Activated CD8-positive, alpha-beta T cell treated with anti-CD3 and anti-CD28 coated beads for 36 hours (primary cell): ENCODE results near the gene RIC1. TPM values are rescaled to one million over a fixed set of nuclear protein-coding genes. Genes with fewer than 3 reads are reported as not detected.
A peak's percentile ranks its signal among the peaks of the same experiment; 100 is the strongest.

Experiments used
- ATAC-seq: fragments of 200-7000 bp; cut with Tn5 transposase; one replicate; pipeline ENCODE4 v1.10.0; 2021; ENCODE audit warnings: mild to moderate bottlenecking, moderate library complexity
- CTCF ChIA-PET: fragments of 350-600 bp; sonication (Branson Sonifier 250); formaldehyde crosslinking; loops from one replicate; lab custom pipeline; 2021; ENCODE audit warnings: antibody characterized with exemption; lab: Charles Lee
- POLR2A ChIA-PET: fragments of 350-600 bp; sonication (Branson Sonifier 250); formaldehyde crosslinking; loops from one replicate; lab custom pipeline; 2021; ENCODE audit warnings: antibody characterized with exemption; lab: Charles Lee
- DNase-seq: peaks from one replicate; pipeline ENCODE4 v3.0.0-alpha.2; 2020
- H3K27ac Mint-ChIP-seq: one replicate; pipeline ENCODE4 v1.8.0; 2021; ENCODE audit warnings: mild to moderate bottlenecking, mixed read lengths
- H3K27me3 Mint-ChIP-seq: one replicate; pipeline ENCODE4 v1.8.0; 2021; ENCODE audit warnings: mixed read lengths
- H3K36me3 Mint-ChIP-seq: one replicate; pipeline ENCODE4 v1.8.0; 2021; ENCODE audit warnings: low read depth, mixed read lengths
- H3K4me1 Mint-ChIP-seq: one replicate; pipeline ENCODE4 v1.8.0; 2021; ENCODE audit warnings: low read depth, mixed read lengths
- H3K4me3 Mint-ChIP-seq: one replicate; pipeline ENCODE4 v1.8.0; 2021; ENCODE audit warnings: mild to moderate bottlenecking, moderate library complexity, mixed read lengths
- H3K9me3 Mint-ChIP-seq: one replicate; pipeline ENCODE4 v1.8.0; 2021; ENCODE audit warnings: mixed read lengths
- CTCF ChIP-seq: fragments of 200-600 bp; IDR thresholded peaks from one replicate; pipeline ENCODE4 v1.8.0; 2022; ENCODE audit warnings: antibody characterized with exemption, mild to moderate bottlenecking
- intact Hi-C: fragments of 100-400 bp; cut with micrococcal nuclease; formaldehyde crosslinking; loops from one replicate; pipeline ENCODE4 v1.10.0; 2022
- total RNA-seq, 2 experiments: library from RNA; stranded (reverse); gene quantifications; one replicate each; pipeline ENCODE4 v1.2.3, GENCODE V29; 2021

Gene RIC1
- total RNA-seq, 2 experiments from 2014 or later, result 14.4 to 14.6 TPM

GRCh38 chr9:5762421-5762820 is 133.5 kb downstream of the RIC1 start:
- H3K36me3 Mint-ChIP-seq, result peaks cover 56% of the 10 kb centered on the region
- no peak for TF ChIP-seq CTCF
- peaks cover 36% of the 10 kb centered on the region for H3K4me1 Mint-ChIP-seq
- H3K4me3 Mint-ChIP-seq, result no peak overlapping the region
- DNase-seq (no peak), ATAC-seq (no peak)
- intact Hi-C loops, result no loop called here
- ChIA-PET CTCF (no interaction called here), POLR2A (no interaction called here)
- H3K27me3 Mint-ChIP-seq, result no peaks in the 10 kb centered on the region
- H3K27ac Mint-ChIP-seq, result no peak overlapping the region
- H3K9me3 Mint-ChIP-seq, result no peaks in the 10 kb centered on the region

GRCh38 chr9:5764130-5764868 is 135.4 kb downstream of the RIC1 start:
- intact Hi-C loops, result no loop called here
- DNase-seq (peak; percentile 36), ATAC-seq (peak; percentile 71)
- peak overlapping the region; percentile 78 for H3K27ac Mint-ChIP-seq
- no peaks in the 10 kb centered on the region for H3K27me3 Mint-ChIP-seq
- CTCF ChIA-PET, result interaction anchor here (1.0 to 1.5 kb wide), 3 partner anchors 16 to 123 kb away, joined by 3 to 5 read pairs (median 4); partner anchors contain the start of gene ERMP1
- no peak for TF ChIP-seq CTCF
- H3K36me3 Mint-ChIP-seq, result peaks cover 66% of the 10 kb centered on the region
- POLR2A ChIA-PET, result interaction anchor here (0.6 to 0.8 kb wide), 2 partner anchors 67 to 77 kb away, joined by 3 to 4 read pairs; no protein-coding TSS in a partner anchor
- peaks cover 45% of the 10 kb centered on the region for H3K4me1 Mint-ChIP-seq
- no peaks in the 10 kb centered on the region for H3K9me3 Mint-ChIP-seq
- no peak overlapping the region for H3K4me3 Mint-ChIP-seq

GRCh38 chr9:5767968-5768932 is 139.3 kb downstream of the RIC1 start:
- intact Hi-C loops, result loop anchor here (5.0 kb wide), 1 partner anchor 141 kb away; the partner anchor contains the start of gene RIC1
- peak overlapping the region; percentile 40 for H3K4me3 Mint-ChIP-seq
- H3K4me1 Mint-ChIP-seq, result peaks cover 39% of the 10 kb centered on the region
- peaks cover 72% of the 10 kb centered on the region for H3K36me3 Mint-ChIP-seq
- ATAC-seq (peak; percentile 85), DNase-seq (peak; percentile 43)
- H3K27me3 Mint-ChIP-seq, result no peaks in the 10 kb centered on the region
- ChIA-PET POLR2A (no interaction called here), CTCF (interaction anchor here (1.0 kb wide), 1 partner anchor 92 kb away, joined by 4 read pairs; no protein-coding TSS in a partner anchor)
- no peaks in the 10 kb centered on the region for H3K9me3 Mint-ChIP-seq
- peak overlapping the region; percentile 88 for H3K27ac Mint-ChIP-seq
- no peak for TF ChIP-seq CTCF

GRCh38 chr9:5773324-5773999 is 144.6 kb downstream of the RIC1 start:
- POLR2A ChIA-PET, result interaction anchor here (0.6 to 0.9 kb wide), 2 partner anchors 9 to 59 kb away, joined by 3 read pairs; no protein-coding TSS in a partner anchor
- no peak for TF ChIP-seq CTCF
- H3K27me3 Mint-ChIP-seq, result no peaks in the 10 kb centered on the region
- H3K4me3 Mint-ChIP-seq, result no peak overlapping the region
- H3K4me1 Mint-ChIP-seq, result peaks cover 9% of the 10 kb centered on the region
- DNase-seq (no peak), ATAC-seq (no peak)
- peaks cover 4% of the 10 kb centered on the region for H3K9me3 Mint-ChIP-seq
- H3K27ac Mint-ChIP-seq, result no peak overlapping the region
- intact Hi-C loops, result no loop called here
- CTCF ChIA-PET, result interaction anchor here (1.0 to 1.6 kb wide), 8 partner anchors 18 to 173 kb away, joined by 3 to 4 read pairs (median 3); partner anchors contain the start of gene ERMP1
- H3K36me3 Mint-ChIP-seq, result peaks cover 59% of the 10 kb centered on the region
